ENCODE data around the gene PXDC1. TPM values are rescaled to one million over a fixed set of nuclear protein-coding genes. Genes with fewer than 3 reads are reported as not detected.
"Not testable (repeated sequence)": the region's sequence is repeated elsewhere in the genome, so short reads cannot be mapped to it uniquely, and the experiment has no call there.

Gene PXDC1
- total RNA-seq, 2 experiments from 2014 or later, result 0.29 to 0.36 TPM

- Mint-ChIP-seq H3K4me1 (ENCODE audit: low read depth) (peaks cover 10% of the 10 kb centered on the region), H3K27ac (no peak overlapping the region), H3K27me3 (no peaks in the 10 kb centered on the region), H3K36me3 (ENCODE audit: low read depth) (no peaks in the 10 kb centered on the region), H3K4me3 (no peak overlapping the region), H3K9me3 (peaks cover 7% of the 10 kb centered on the region)
- DNase-seq (no peak), ATAC-seq (no peak)
- ChIA-PET POLR2A (no interaction called here), CTCF (no interaction called here)
- intact Hi-C loops (cut with micrococcal nuclease), result no loop called here
- no peak for TF ChIP-seq CTCF (IDR thresholded peaks at IDR 0.05)
Measured at GRCh38 chr6:3683331-3683730, 68.2 kb downstream of the PXDC1 start.

GRCh38 chr6:3678946-3679345 lies 72.6 kb downstream of the PXDC1 start:
- no peaks in the 10 kb centered on the region for H3K36me3 Mint-ChIP-seq (ENCODE audit: low read depth)
- H3K4me3 Mint-ChIP-seq, result no peak overlapping the region
- H3K9me3 Mint-ChIP-seq, result peaks cover 16% of the 10 kb centered on the region
- POLR2A ChIA-PET, result no interaction called here
- ATAC-seq (no peak), DNase-seq (no peak)
- no peak overlapping the region for H3K27ac Mint-ChIP-seq
- H3K27me3 Mint-ChIP-seq, result peaks cover 3% of the 10 kb centered on the region
- CTCF ChIA-PET, result no interaction called here
- intact Hi-C loops (cut with micrococcal nuclease), result no loop called here
- H3K4me1 Mint-ChIP-seq (ENCODE audit: low read depth), result no peaks in the 10 kb centered on the region
- TF ChIP-seq CTCF (IDR thresholded peaks at IDR 0.05), result no peak

GRCh38 chr6:3677751-3678150 lies 73.8 kb downstream of the PXDC1 start:
- CTCF ChIA-PET; POLR2A ChIA-PET; H3K27me3 Mint-ChIP-seq; ATAC-seq; H3K27ac Mint-ChIP-seq; DNase-seq; H3K4me3 Mint-ChIP-seq; intact Hi-C loops (cut with micrococcal nuclease); H3K36me3 Mint-ChIP-seq (ENCODE audit: low read depth); H3K4me1 Mint-ChIP-seq (ENCODE audit: low read depth): not testable (repeated sequence)
- peaks cover 16% of the 10 kb centered on the region for H3K9me3 Mint-ChIP-seq

GRCh38 chr6:3677351-3677750 lies 74.2 kb downstream of the PXDC1 start:
- ATAC-seq, CTCF ChIA-PET: not testable (repeated sequence)

More at GRCh38 chr6:3677351-3677750, 74.2 kb downstream of the PXDC1 start:
- intact Hi-C loops (cut with micrococcal nuclease); H3K4me1 Mint-ChIP-seq (ENCODE audit: low read depth); H3K4me3 Mint-ChIP-seq; H3K27me3 Mint-ChIP-seq; DNase-seq; H3K36me3 Mint-ChIP-seq (ENCODE audit: low read depth); POLR2A ChIA-PET; H3K27ac Mint-ChIP-seq: not testable (repeated sequence)
- peaks cover 16% of the 10 kb centered on the region for H3K9me3 Mint-ChIP-seq

Other genes with a start within 250 kb of the PXDC1 start
- gene FAM50B, start 97.7 kb upstream of the PXDC1 start, total RNA-seq, result 1 to 10 TPM; 5.2 to 6.0 TPM